WERI-Rb-1 (cell line): ENCODE measurements around the gene SNAPC1.
A peak's percentile ranks its signal among the peaks of the same experiment; 100 is the strongest.

Experiments used
- DNase-seq: peaks from one replicate; pipeline ENCODE4 v3.0.0-alpha.2; 2020
- H3K27ac ChIP-seq: fragments of 250-450 bp; sonication (Bioruptor Pico); 2 replicates; pipeline ENCODE4 v1.5.1; 2020; ENCODE audit warnings: mild to moderate bottlenecking, moderate library complexity
- H3K27me3 ChIP-seq: fragments of 250-450 bp; sonication (Bioruptor Pico); 2 replicates; pipeline ENCODE4 v1.5.1; 2021; ENCODE audit warnings: mild to moderate bottlenecking, low read depth, moderate library complexity; ENCODE audit not compliant: insufficient read depth, severe bottlenecking
- H3K36me3 ChIP-seq: fragments of 250-450 bp; sonication (Bioruptor Pico); 2 replicates; pipeline ENCODE4 v1.5.1; 2020; ENCODE audit warnings: mild to moderate bottlenecking, moderate library complexity
- H3K4me3 ChIP-seq: 2 replicates; pipeline ENCODE4 v1.5.1; 2011; ENCODE audit warnings: low read depth, mild to moderate bottlenecking, control low read depth, low read length
- H3K9me3 ChIP-seq: fragments of 250-450 bp; sonication (Bioruptor Pico); 2 replicates; pipeline ENCODE4 v1.5.1; 2021; ENCODE audit warnings: mild to moderate bottlenecking, moderate library complexity; ENCODE audit not compliant: severe bottlenecking
- CTCF ChIP-seq: IDR thresholded peaks from 2 replicates; pipeline ENCODE4 v1.5.1; 2011; ENCODE audit warnings: low read depth, mild to moderate bottlenecking, control low read depth, inconsistent platforms, low read length

Gene SNAPC1

GRCh38 chr14:61720294-61720661, 41.9 kb upstream of the SNAPC1 start:
- no peak for TF ChIP-seq CTCF
- no peak overlapping the region for H3K27ac ChIP-seq
- no peak overlapping the region for H3K4me3 ChIP-seq
- no peaks in the 10 kb centered on the region for H3K27me3 ChIP-seq
- H3K9me3 ChIP-seq, result no peaks in the 10 kb centered on the region
- H3K36me3 ChIP-seq, result peaks cover 26% of the 10 kb centered on the region
- no peak for DNase-seq

GRCh38 chr14:61720741-61721140, 41.5 kb upstream of the SNAPC1 start:
- Histone ChIP-seq H3K27ac (no peak overlapping the region), H3K36me3 (peaks cover 28% of the 10 kb centered on the region)
- TF ChIP-seq CTCF, result no peak

GRCh38 chr14:61724133-61724532, 38.1 kb upstream of the SNAPC1 start:
- no peak for TF ChIP-seq CTCF
- Histone ChIP-seq H3K27me3 (no peaks in the 10 kb centered on the region), H3K9me3 (no peaks in the 10 kb centered on the region), H3K27ac (no peak overlapping the region), H3K4me3 (no peak overlapping the region), H3K36me3 (peaks cover 57% of the 10 kb centered on the region)
- no peak for DNase-seq

More at GRCh38 chr14:61720741-61721140, 41.5 kb upstream of the SNAPC1 start:
- DNase-seq, result no peak
- Histone ChIP-seq H3K27me3 (no peaks in the 10 kb centered on the region), H3K4me3 (no peak overlapping the region), H3K9me3 (no peaks in the 10 kb centered on the region)

- no peak overlapping the region for H3K4me3 ChIP-seq
- H3K27me3 ChIP-seq, result no peaks in the 10 kb centered on the region
- no peak overlapping the region for H3K27ac ChIP-seq
- TF ChIP-seq CTCF, result no peak
- H3K9me3 ChIP-seq, result no peaks in the 10 kb centered on the region
- no peak for DNase-seq
- H3K36me3 ChIP-seq, result peaks cover 79% of the 10 kb centered on the region
Measured at GRCh38 chr14:61726778-61727658, 35.2 kb upstream of the SNAPC1 start.

- Histone ChIP-seq H3K27me3 (no peaks in the 10 kb centered on the region), H3K36me3 (peaks cover 89% of the 10 kb centered on the region), H3K27ac (no peak overlapping the region), H3K4me3 (no peak overlapping the region), H3K9me3 (no peaks in the 10 kb centered on the region)
- 0 out of 2 replicates have a peak, but pooled peaks have one; percentile 2 for TF ChIP-seq CTCF
- no peak for DNase-seq
Measured at GRCh38 chr14:61730756-61731373, 31.4 kb upstream of the SNAPC1 start.
